ENCODE measurements around the gene CDH7.

CDH7 gene

GRCh38 chr18:65750389-65751154 lies at the start of gene CDH7:
Gene CDH7, plus strand, starts transcription at chr18:65751012. Its CDS starts 11,831 bp downstream, at chr18:65762843.
- no peak for DNase-seq

GRCh38 chr18:65704046-65704445 lies 46.8 kb upstream of the CDH7 start:
- no peak for DNase-seq

- no peak for DNase-seq
Observed at GRCh38 chr18:65706646-65707045, 44.2 kb upstream of the CDH7 start.

- DNase-seq, result no peak
Observed at GRCh38 chr18:65711493-65711892, 39.3 kb upstream of the CDH7 start.

GRCh38 chr18:65721619-65722018 lies 29.2 kb upstream of the CDH7 start:
- no peak for DNase-seq

GRCh38 chr18:65725251-65726050 lies 25.4 kb upstream of the CDH7 start:
- DNase-seq, result no peak

GRCh38 chr18:65735155-65735554 lies 15.7 kb upstream of the CDH7 start:
- no peak for DNase-seq

- no peak for DNase-seq
Observed at GRCh38 chr18:65737471-65737955, 13.3 kb upstream of the CDH7 start.

- DNase-seq, result no peak
Observed at GRCh38 chr18:65746936-65747335, 3.9 kb upstream of the CDH7 start.

GRCh38 chr18:65748321-65748720 lies 2.5 kb upstream of the CDH7 start:
- no peak for DNase-seq

- no peak for DNase-seq
Observed at GRCh38 chr18:65749841-65750240, 971 bp upstream of the CDH7 start.

- no peak for DNase-seq
Observed at GRCh38 chr18:65751155-65752085, 608 bp downstream of the CDH7 start.

- DNase-seq, result no peak
Observed at GRCh38 chr18:65752625-65753325, 2.0 kb downstream of the CDH7 start.

- DNase-seq, result no peak
Observed at GRCh38 chr18:65753520-65753919, 2.7 kb downstream of the CDH7 start.

- no peak for DNase-seq
Observed at GRCh38 chr18:65754121-65754520, 3.3 kb downstream of the CDH7 start.

GRCh38 chr18:65755616-65756015 lies 4.8 kb downstream of the CDH7 start:
- DNase-seq, result no peak

GRCh38 chr18:65760457-65760856 lies 9.6 kb downstream of the CDH7 start:
- no peak for DNase-seq

- no peak for DNase-seq
Observed at GRCh38 chr18:65761636-65762295, 11.0 kb downstream of the CDH7 start.

GRCh38 chr18:65762556-65762955 lies 11.7 kb downstream of the CDH7 start:
- no peak for DNase-seq

- no peak for DNase-seq
Observed at GRCh38 chr18:65767406-65767805, 16.6 kb downstream of the CDH7 start.

- DNase-seq, result no peak
Observed at GRCh38 chr18:65768120-65768778, 17.4 kb downstream of the CDH7 start.
